Measurements from ENCODE around the gene ERLIN1. TPM values are rescaled to one million over a fixed set of nuclear protein-coding genes. Genes with fewer than 3 reads are reported as not detected.

The ERLIN1 gene
- total RNA-seq, 1 donor from 2014 or later = 36.6 TPM

GRCh38 chr10:100101192-100102076, 84.4 kb downstream of the ERLIN1 start:
- no peak overlapping the region for H3K4me3 Mint-ChIP-seq
- peaks cover 37% of the 10 kb centered on the region for H3K27me3 Mint-ChIP-seq (ENCODE audit: low read depth)
- TF ChIP-seq, protein P1, sequence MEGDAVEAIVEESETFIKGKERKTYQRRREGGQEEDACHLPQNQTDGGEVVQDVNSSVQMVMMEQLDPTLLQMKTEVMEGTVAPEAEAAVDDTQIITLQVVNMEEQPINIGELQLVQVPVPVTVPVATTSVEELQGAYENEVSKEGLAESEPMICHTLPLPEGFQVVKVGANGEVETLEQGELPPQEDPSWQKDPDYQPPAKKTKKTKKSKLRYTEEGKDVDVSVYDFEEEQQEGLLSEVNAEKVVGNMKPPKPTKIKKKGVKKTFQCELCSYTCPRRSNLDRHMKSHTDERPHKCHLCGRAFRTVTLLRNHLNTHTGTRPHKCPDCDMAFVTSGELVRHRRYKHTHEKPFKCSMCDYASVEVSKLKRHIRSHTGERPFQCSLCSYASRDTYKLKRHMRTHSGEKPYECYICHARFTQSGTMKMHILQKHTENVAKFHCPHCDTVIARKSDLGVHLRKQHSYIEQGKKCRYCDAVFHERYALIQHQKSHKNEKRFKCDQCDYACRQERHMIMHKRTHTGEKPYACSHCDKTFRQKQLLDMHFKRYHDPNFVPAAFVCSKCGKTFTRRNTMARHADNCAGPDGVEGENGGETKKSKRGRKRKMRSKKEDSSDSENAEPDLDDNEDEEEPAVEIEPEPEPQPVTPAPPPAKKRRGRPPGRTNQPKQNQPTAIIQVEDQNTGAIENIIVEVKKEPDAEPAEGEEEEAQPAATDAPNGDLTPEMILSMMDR (conservative IDR thresholded peaks at IDR 0.05) = no peak
- no peak overlapping the region for H3K27ac Mint-ChIP-seq (ENCODE audit: unreplicated experiment)
- H3K36me3 Mint-ChIP-seq (ENCODE audit: low read depth) = peaks cover 4% of the 10 kb centered on the region
- no peaks in the 10 kb centered on the region for H3K4me1 Mint-ChIP-seq
- H3K9me3 Mint-ChIP-seq = peaks cover 10% of the 10 kb centered on the region
- no peak for DNase-seq (ENCODE audit: low read depth, low spot score)

DNA sequence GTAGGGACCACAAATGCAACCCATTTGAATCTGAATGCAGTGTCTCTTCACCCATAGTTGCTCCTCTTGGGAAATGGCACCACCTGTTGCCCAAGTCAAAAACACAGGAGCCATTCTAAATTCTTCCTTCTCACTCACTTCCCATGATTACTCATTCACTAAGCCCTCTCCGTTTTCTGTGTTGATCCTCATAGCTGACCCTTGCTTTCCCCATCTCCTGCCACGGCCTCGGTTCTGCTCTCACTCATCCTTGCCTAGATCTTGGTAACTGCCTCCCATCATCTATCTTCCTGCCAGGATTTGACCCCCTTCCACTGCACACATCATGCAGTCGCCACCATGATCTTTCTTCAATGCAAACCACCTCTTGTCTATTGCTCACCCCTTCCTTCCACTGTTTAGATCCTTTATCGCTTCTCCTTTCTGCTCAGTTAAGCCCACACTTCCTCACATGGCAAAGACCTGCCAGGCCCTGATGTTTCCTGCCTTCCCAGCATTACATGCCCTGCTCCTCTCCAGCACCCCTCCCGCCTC, 85.1 kb downstream of the ERLIN1 start:
- Mint-ChIP-seq H3K4me1 (no peaks in the 10 kb centered on the region), H3K9me3 (peaks cover 10% of the 10 kb centered on the region), H3K27me3 (ENCODE audit: low read depth) (peaks cover 40% of the 10 kb centered on the region), H3K36me3 (ENCODE audit: low read depth) (peaks cover 4% of the 10 kb centered on the region), H3K27ac (ENCODE audit: unreplicated experiment) (no peak overlapping the region), H3K4me3 (no peak overlapping the region)
- DNase-seq (ENCODE audit: low read depth, low spot score) = no peak
- TF ChIP-seq, protein P1 (conservative IDR thresholded peaks at IDR 0.05) = no peak

Other genes starting within 250 kb of the ERLIN1 start
- gene DNMBP, start 176.1 kb downstream of the ERLIN1 start, total RNA-seq = 17.8 and 18.3 TPM in 2 replicates
- gene CPN1, start 104.2 kb downstream of the ERLIN1 start, total RNA-seq = not detected in 2 replicates
- gene CHUK, start 43.6 kb upstream of the ERLIN1 start, total RNA-seq = 21.4 and 24.4 TPM in 2 replicates
- 29.2 and 33.2 TPM in 2 replicates for gene CWF19L1, start 81.6 kb upstream of the ERLIN1 start, total RNA-seq
- 32.9 and 37.5 TPM in 2 replicates for gene BLOC1S2, start 100.7 kb upstream of the ERLIN1 start, total RNA-seq
- gene PKD2L1, start 144.2 kb upstream of the ERLIN1 start, total RNA-seq = 0.14 TPM in 1 of 2 replicates, not detected in the other
- gene SCD, start 161.2 kb upstream of the ERLIN1 start, total RNA-seq = 969 and 975 TPM in 2 replicates